ENCODE results near the gene COMMD8.

Gene COMMD8

DNA sequence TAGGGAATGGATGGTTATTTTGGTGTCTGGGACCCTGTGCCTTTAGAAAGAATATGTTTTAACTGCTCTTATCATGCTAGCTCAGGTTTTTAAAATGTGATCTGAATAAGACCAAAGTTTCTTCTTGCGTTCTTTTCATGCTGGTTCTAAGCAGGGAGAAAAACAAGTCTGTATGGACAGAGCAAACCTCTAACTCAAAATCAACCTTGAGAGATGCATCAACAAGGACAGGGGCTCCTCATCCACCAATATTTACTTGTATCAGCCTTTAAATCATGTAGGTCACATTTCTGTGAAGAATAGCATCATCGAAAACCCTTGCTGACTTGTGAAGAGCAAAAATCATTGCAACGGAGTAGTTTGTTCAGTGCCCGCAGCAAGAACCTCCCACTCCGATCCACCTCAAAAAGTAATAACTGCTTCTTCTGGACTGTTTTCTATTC lies 22.8 kb upstream of the COMMD8 start:
- Histone ChIP-seq H4K8ac (ENCODE audit: low read depth, low read length) (no peak overlapping the region), H3K36me3 (replicated peaks in 1 of 2; ENCODE audit: control insufficient read depth in 2 of 2, insufficient read depth in 2 of 2, low read length in 2 of 2) (no peaks in the 10 kb centered on the region), H3K4me3 (ENCODE audit: low read length in 2 of 2) (peak overlapping the region in 1 of 2 donors; percentile 58), H3K27ac (replicated peaks; ENCODE audit: low read length) (no peak overlapping the region), H4K91ac (ENCODE audit: low read depth, low read length, poor library complexity) (no peak overlapping the region), H3K9ac (ENCODE audit: low read depth, low read length, poor library complexity) (no peak overlapping the region), H2AK5ac (ENCODE audit: low read depth, low read length) (no peak overlapping the region), H2AFZ (ENCODE audit: low read length) (peak overlapping the region; percentile 95), H3K23ac (ENCODE audit: low read depth, low read length, poor library complexity) (no peak overlapping the region), H3K4ac (ENCODE audit: low read length) (no peak overlapping the region), H3K27me3 (ENCODE audit: control insufficient read depth in 3 of 3, insufficient read depth in 3 of 3, low read depth in 1 of 3, low read length in 3 of 3) (peaks cover 0 to 4% (median 0%) of the 10 kb centered on the region in 3 experiments), H3K14ac (ENCODE audit: low read length) (no peak overlapping the region), H2BK12ac (ENCODE audit: low read length) (no peak overlapping the region), H3K18ac (ENCODE audit: low read length) (no peak overlapping the region), H2BK5ac (ENCODE audit: low read length) (no peak overlapping the region), H3K4me1 (ENCODE audit: control insufficient read depth in 2 of 2, insufficient read depth in 1 of 2, low read depth in 1 of 2, low read length in 2 of 2) (peaks cover 2 to 4% of the 10 kb centered on the region in 2 donors), H3K4me2 (ENCODE audit: insufficient read depth, low read length, poor library complexity, severe bottlenecking) (no peak overlapping the region), H2BK120ac (ENCODE audit: low read depth, low read length) (no peak overlapping the region), H2BK15ac (ENCODE audit: low read length) (no peak overlapping the region), H3K79me1 (ENCODE audit: low read depth, low read length) (no peaks in the 10 kb centered on the region), H3K9me3 (replicated peaks in 1 of 2; ENCODE audit: control insufficient read depth in 2 of 2, insufficient read depth in 1 of 2, low read depth in 1 of 2, low read length in 2 of 2) (peaks cover 1 to 6% of the 10 kb centered on the region in 2 donors)
- WGBS, 2 donors (ENCODE audit: extremely low coverage in 2 of 2, insufficient read length in 2 of 2, insufficient replicate concordance in 1 of 2) = no CpG with 5 or more reads among the region's 5 CpGs
- DNase-seq (ENCODE audit: low spot score) = no peak

- no peaks in the 10 kb centered on the region for H3K36me3 ChIP-seq (replicated peaks in 1 of 2; ENCODE audit: control insufficient read depth in 2 of 2, insufficient read depth in 2 of 2, low read length in 2 of 2)
- peak overlapping the region; percentile 56 for H3K4me2 ChIP-seq (ENCODE audit: insufficient read depth, low read length, poor library complexity, severe bottlenecking)
- peak overlapping the region; percentile 58 to 69 for H3K4me3 ChIP-seq (ENCODE audit: low read length in 2 of 2)
- H2BK120ac ChIP-seq (ENCODE audit: low read depth, low read length) = no peak overlapping the region
- H3K14ac ChIP-seq (ENCODE audit: low read length) = no peak overlapping the region
- no CpG with 5 or more reads among the region's 14 CpGs for WGBS, 2 donors (ENCODE audit: extremely low coverage in 2 of 2, insufficient read length in 2 of 2, insufficient replicate concordance in 1 of 2)
- H2BK5ac ChIP-seq (ENCODE audit: low read length) = no peak overlapping the region
- no peak for DNase-seq (ENCODE audit: low spot score)
- H3K4me1 ChIP-seq (ENCODE audit: control insufficient read depth in 2 of 2, insufficient read depth in 1 of 2, low read depth in 1 of 2, low read length in 2 of 2) = peaks cover 2 to 4% of the 10 kb centered on the region in 2 donors
- no peak overlapping the region for H3K4ac ChIP-seq (ENCODE audit: low read length)
- no peaks in the 10 kb centered on the region for H3K79me1 ChIP-seq (ENCODE audit: low read depth, low read length)
- H3K9ac ChIP-seq (ENCODE audit: low read depth, low read length, poor library complexity) = no peak overlapping the region
- H3K23ac ChIP-seq (ENCODE audit: low read depth, low read length, poor library complexity) = no peak overlapping the region
- H2AFZ ChIP-seq (ENCODE audit: low read length) = peak overlapping the region; percentile 95
- no peak overlapping the region for H2BK15ac ChIP-seq (ENCODE audit: low read length)
- peaks cover 1 to 6% of the 10 kb centered on the region in 2 donors for H3K9me3 ChIP-seq (replicated peaks in 1 of 2; ENCODE audit: control insufficient read depth in 2 of 2, insufficient read depth in 1 of 2, low read depth in 1 of 2, low read length in 2 of 2)
- no peak overlapping the region for H3K27ac ChIP-seq (replicated peaks; ENCODE audit: low read length)
- no peak overlapping the region for H4K91ac ChIP-seq (ENCODE audit: low read depth, low read length, poor library complexity)
- H2AK5ac ChIP-seq (ENCODE audit: low read depth, low read length) = no peak overlapping the region
- H3K18ac ChIP-seq (ENCODE audit: low read length) = no peak overlapping the region
- no peak overlapping the region for H2BK12ac ChIP-seq (ENCODE audit: low read length)
- peaks cover 0 to 9% (median 0%) of the 10 kb centered on the region in 3 experiments for H3K27me3 ChIP-seq (ENCODE audit: control insufficient read depth in 3 of 3, insufficient read depth in 3 of 3, low read depth in 1 of 3, low read length in 3 of 3)
- H4K8ac ChIP-seq (ENCODE audit: low read depth, low read length) = no peak overlapping the region
Measured at GRCh38 chr4:47485768-47486167, 22.3 kb upstream of the COMMD8 start.

GRCh38 chr4:47485047-47485692 lies 21.7 kb upstream of the COMMD8 start, which contains the start of gene ATP10D:
Gene ATP10D, plus strand, starts transcription at chr4:47485275. Its CDS starts 27,266 bp downstream, at chr4:47512541.
- H2BK120ac ChIP-seq (ENCODE audit: low read depth, low read length) = no peak within 1 kb of the TSS
- H2BK5ac ChIP-seq (ENCODE audit: low read length) = no peak within 1 kb of the TSS
- H3K4ac ChIP-seq (ENCODE audit: low read length) = no peak within 1 kb of the TSS
- H3K9ac ChIP-seq (ENCODE audit: low read depth, low read length, poor library complexity) = peak within 1 kb of the TSS; percentile 65
- H3K4me2 ChIP-seq (ENCODE audit: insufficient read depth, low read length, poor library complexity, severe bottlenecking) = peak within 1 kb of the TSS; percentile 56
- peak; percentile 80 for DNase-seq (ENCODE audit: low spot score)
- H4K8ac ChIP-seq (ENCODE audit: low read depth, low read length) = no peak within 1 kb of the TSS
- no peak within 1 kb of the TSS for H4K91ac ChIP-seq (ENCODE audit: low read depth, low read length, poor library complexity)
- no peak within 1 kb of the TSS for H2BK15ac ChIP-seq (ENCODE audit: low read length)
- peaks cover 1 to 6% of the 10 kb centered on the region in 2 donors for H3K9me3 ChIP-seq (replicated peaks in 1 of 2; ENCODE audit: control insufficient read depth in 2 of 2, insufficient read depth in 1 of 2, low read depth in 1 of 2, low read length in 2 of 2)
- H3K4me3 ChIP-seq (ENCODE audit: low read length in 2 of 2) = peak within 1 kb of the TSS; percentile 58 to 76
- no peak within 1 kb of the TSS for H3K14ac ChIP-seq (ENCODE audit: low read length)
- peaks cover 2 to 4% of the 10 kb centered on the region in 2 donors for H3K4me1 ChIP-seq (ENCODE audit: control insufficient read depth in 2 of 2, insufficient read depth in 1 of 2, low read depth in 1 of 2, low read length in 2 of 2)
- H3K27ac ChIP-seq (replicated peaks; ENCODE audit: low read length) = peak within 1 kb of the TSS; percentile 20
- no peaks in the 10 kb centered on the region for H3K36me3 ChIP-seq (replicated peaks in 1 of 2; ENCODE audit: control insufficient read depth in 2 of 2, insufficient read depth in 2 of 2, low read length in 2 of 2)
- peak within 1 kb of the TSS; percentile 95 for H2AFZ ChIP-seq (ENCODE audit: low read length)
- no peak within 1 kb of the TSS for H2BK12ac ChIP-seq (ENCODE audit: low read length)
- no peaks in the 10 kb centered on the region for H3K79me1 ChIP-seq (ENCODE audit: low read depth, low read length)
- peak within 1 kb of the TSS; percentile 23 for H3K18ac ChIP-seq (ENCODE audit: low read length)
- no peak within 1 kb of the TSS for H3K23ac ChIP-seq (ENCODE audit: low read depth, low read length, poor library complexity)
- H2AK5ac ChIP-seq (ENCODE audit: low read depth, low read length) = no peak within 1 kb of the TSS
- H3K27me3 ChIP-seq (ENCODE audit: control insufficient read depth in 3 of 3, insufficient read depth in 3 of 3, low read depth in 1 of 3, low read length in 3 of 3) = peaks cover 0 to 11% (median 0%) of the 10 kb centered on the region in 3 experiments
- no CpG with 5 or more reads among the region's 34 CpGs for WGBS, 2 donors (ENCODE audit: extremely low coverage in 2 of 2, insufficient read length in 2 of 2, insufficient replicate concordance in 1 of 2)

DNA sequence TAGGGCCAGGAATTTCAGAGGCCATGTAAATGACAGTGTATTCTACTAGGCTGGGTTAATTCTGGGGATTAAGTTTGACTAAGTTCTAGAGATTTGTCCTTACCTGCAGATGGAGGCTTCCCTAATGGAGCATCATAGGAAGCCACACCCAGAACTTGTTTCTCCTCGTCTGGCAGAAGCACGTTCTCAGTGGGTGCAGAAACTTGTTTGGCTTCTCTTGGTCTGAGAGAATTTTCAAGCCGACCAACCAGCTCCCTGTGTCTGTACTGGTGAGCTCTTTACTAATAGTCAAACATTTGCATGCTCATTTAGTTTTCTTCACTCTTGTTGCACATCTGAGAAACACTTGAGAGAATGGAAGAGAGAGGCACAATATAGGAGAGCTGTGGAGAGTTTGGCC lies 20.7 kb upstream of the COMMD8 start:
- H2BK12ac ChIP-seq (ENCODE audit: low read length) = no peak overlapping the region
- H3K9ac ChIP-seq (ENCODE audit: low read depth, low read length, poor library complexity) = no peak overlapping the region
- no peaks in the 10 kb centered on the region for H3K36me3 ChIP-seq (replicated peaks in 1 of 2; ENCODE audit: control insufficient read depth in 2 of 2, insufficient read depth in 2 of 2, low read length in 2 of 2)
- H3K4ac ChIP-seq (ENCODE audit: low read length) = no peak overlapping the region
- no peak overlapping the region for H3K23ac ChIP-seq (ENCODE audit: low read depth, low read length, poor library complexity)
- H3K14ac ChIP-seq (ENCODE audit: low read length) = no peak overlapping the region
- H3K79me1 ChIP-seq (ENCODE audit: low read depth, low read length) = no peaks in the 10 kb centered on the region
- peaks cover 1 to 6% of the 10 kb centered on the region in 2 donors for H3K9me3 ChIP-seq (replicated peaks in 1 of 2; ENCODE audit: control insufficient read depth in 2 of 2, insufficient read depth in 1 of 2, low read depth in 1 of 2, low read length in 2 of 2)
- no peak overlapping the region for H2BK120ac ChIP-seq (ENCODE audit: low read depth, low read length)
- no peak overlapping the region for H2AK5ac ChIP-seq (ENCODE audit: low read depth, low read length)
- H3K27ac ChIP-seq (replicated peaks; ENCODE audit: low read length) = no peak overlapping the region
- no peak overlapping the region for H4K91ac ChIP-seq (ENCODE audit: low read depth, low read length, poor library complexity)
- H2AFZ ChIP-seq (ENCODE audit: low read length) = peak overlapping the region; percentile 21
- peaks cover 0 to 12% (median 0%) of the 10 kb centered on the region in 3 experiments for H3K27me3 ChIP-seq (ENCODE audit: control insufficient read depth in 3 of 3, insufficient read depth in 3 of 3, low read depth in 1 of 3, low read length in 3 of 3)
- H3K4me1 ChIP-seq (ENCODE audit: control insufficient read depth in 2 of 2, insufficient read depth in 1 of 2, low read depth in 1 of 2, low read length in 2 of 2) = peaks cover 2 to 4% of the 10 kb centered on the region in 2 donors
- H3K4me3 ChIP-seq (ENCODE audit: low read length in 2 of 2) = no peak overlapping the region
- H3K18ac ChIP-seq (ENCODE audit: low read length) = no peak overlapping the region
- no peak overlapping the region for H2BK5ac ChIP-seq (ENCODE audit: low read length)
- no peak for DNase-seq (ENCODE audit: low spot score)
- H3K4me2 ChIP-seq (ENCODE audit: insufficient read depth, low read length, poor library complexity, severe bottlenecking) = no peak overlapping the region
- H4K8ac ChIP-seq (ENCODE audit: low read depth, low read length) = no peak overlapping the region
- WGBS, 2 donors (ENCODE audit: extremely low coverage in 2 of 2, insufficient read length in 2 of 2, insufficient replicate concordance in 1 of 2) = no CpG with 5 or more reads among the region's 3 CpGs
- no peak overlapping the region for H2BK15ac ChIP-seq (ENCODE audit: low read length)

Measured in neuronal stem cell (in vitro differentiated cells).